IPS-18c (cell line): ENCODE measurements around the gene IVL.

ENCODE experiments used
- H3K4me3 ChIP-seq: 2 replicates; pipeline ENCODE4 v1.7.0; 2013; ENCODE audit warnings: low read depth, mild to moderate bottlenecking, low read length, moderate library complexity; ENCODE audit not compliant: insufficient read depth
- H3K9me3 ChIP-seq: one replicate; pipeline ENCODE4 v1.6.1; 2013; ENCODE audit warnings: mild to moderate bottlenecking, low read length, moderate library complexity; ENCODE audit not compliant: control insufficient read depth, insufficient read depth

Gene IVL

DNA sequence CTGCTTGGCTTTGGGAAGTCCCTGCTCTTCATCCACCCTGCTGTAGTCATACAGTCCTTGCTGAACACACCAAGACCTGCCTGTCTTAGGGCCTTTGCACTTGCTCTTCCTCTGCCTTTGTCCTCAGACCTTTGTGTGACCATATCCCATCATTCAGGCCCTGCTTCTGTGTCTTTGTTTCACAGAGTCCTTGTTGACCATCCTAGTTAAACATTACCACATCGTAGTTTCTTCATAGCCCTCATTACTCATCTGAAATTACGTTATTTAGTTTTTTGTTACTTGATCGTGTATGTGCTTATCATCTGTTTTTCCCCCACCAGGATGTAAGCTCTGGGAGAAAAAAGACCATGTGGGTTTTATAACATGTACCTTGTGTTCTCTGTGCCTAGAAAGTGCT is 20.3 kb downstream of the IVL start:
- Histone ChIP-seq H3K9me3 (no peaks in the 10 kb centered on the region), H3K4me3 (no peak overlapping the region)

DNA sequence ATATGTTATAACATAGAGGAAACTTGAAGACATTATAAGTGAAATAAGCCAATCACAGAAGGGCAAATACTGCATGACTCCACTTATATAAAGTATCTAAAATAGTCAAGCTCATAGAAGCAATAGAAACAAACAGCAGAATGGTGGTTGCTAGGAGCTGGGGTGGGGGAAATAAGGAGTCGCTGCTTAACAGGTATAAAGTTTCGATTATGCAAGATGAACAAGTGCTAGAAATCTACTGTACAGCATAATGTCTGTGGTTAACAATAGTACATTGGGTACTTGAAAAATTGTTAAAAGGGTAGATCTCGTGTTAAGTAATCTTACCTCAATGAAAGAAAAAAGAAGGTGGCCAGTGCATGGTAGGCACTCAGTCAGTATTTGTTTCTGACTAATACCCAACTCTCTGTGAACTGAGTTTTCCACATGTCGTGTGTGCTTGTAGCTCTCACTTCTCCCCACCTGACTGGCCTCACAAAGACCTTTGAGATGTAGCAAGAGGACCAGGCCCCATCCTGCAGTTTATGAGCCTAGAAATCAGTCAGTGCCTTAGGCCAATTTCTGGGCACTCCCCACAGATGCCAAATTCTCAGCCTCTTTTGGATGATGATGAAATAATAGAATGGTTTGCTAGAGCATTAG is 23.9 kb downstream of the IVL start:
- H3K9me3 ChIP-seq = peaks cover 2% of the 10 kb centered on the region

DNA sequence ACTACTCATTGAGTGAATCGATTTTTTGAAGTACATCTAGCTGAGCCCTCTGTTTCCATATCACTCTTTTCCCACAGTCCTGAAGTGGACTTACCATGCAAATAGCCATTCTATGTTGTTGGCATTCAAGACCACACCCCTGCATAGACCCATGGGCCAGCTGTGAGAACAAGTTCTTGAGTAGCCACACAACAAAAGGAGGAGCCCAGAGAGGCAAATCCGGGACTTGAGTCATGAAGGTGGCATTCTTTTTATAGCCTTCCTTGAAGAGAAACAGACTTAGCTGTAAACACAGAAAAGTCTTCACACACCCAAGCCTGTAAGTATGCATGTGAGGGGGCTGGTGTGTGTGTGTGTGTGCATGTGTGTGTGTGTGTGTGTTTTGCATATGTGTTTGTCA is 24.9 kb downstream of the IVL start:
- Histone ChIP-seq H3K4me3 (no peak overlapping the region), H3K9me3 (peaks cover 2% of the 10 kb centered on the region)

More for the DNA sequence above, 23.9 kb downstream of the IVL start:
- H3K4me3 ChIP-seq = no peak overlapping the region

DNA sequence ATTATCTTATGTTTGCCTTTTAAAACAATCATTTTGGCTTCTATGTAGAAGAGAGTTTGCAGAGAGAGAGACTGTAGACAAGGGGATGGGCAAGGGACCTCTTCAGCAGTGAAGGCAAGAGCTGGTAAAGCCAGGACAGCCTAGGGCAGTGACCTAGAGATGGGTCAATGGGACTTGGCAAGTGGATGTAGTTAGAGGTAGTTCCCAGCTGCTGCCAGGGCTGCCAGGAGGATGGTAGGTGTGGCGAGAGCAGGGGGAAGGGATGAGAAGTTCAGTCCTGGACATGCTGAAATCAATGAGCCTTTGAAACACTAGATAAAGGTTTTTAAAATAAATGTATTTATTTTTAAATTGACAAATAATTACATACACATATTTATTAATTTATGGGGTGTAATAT is 32.3 kb downstream of the IVL start:
- H3K4me3 ChIP-seq = no peak overlapping the region
- peaks cover 2% of the 10 kb centered on the region for H3K9me3 ChIP-seq

DNA sequence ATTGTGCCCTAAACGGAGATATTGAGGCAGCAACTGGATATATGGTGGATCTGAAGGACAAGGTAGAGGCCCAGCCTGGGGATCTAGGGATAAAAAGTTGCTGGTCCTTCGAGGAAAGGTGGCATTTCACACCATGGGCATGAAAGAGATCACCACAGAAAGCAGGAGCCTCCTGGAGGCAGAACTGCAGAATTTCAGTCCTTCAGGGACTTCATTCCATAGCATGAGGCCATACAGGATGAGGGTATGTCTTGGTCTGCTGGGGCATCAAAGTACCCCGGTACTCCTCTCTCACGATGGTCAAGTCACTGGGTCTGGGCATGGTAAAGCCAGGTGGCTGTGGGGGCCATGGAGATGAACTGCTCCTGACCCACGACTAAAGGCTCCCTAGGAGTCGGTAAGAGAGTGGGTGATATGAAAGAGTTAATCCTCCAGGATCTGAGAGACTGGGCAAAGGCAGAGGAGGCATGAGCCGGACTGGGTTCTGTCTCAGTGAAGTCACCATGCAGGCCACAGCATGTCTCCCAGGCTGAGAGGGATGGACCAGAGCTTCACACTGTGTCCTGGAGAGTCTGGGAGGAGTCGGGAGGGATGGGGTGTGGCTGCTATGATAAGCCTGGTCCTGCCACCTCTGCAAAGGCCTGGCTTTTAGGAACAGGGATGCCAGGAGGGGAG is 32.8 kb downstream of the IVL start:
- Histone ChIP-seq H3K9me3 (peaks cover 2% of the 10 kb centered on the region), H3K4me3 (no peak overlapping the region)

DNA sequence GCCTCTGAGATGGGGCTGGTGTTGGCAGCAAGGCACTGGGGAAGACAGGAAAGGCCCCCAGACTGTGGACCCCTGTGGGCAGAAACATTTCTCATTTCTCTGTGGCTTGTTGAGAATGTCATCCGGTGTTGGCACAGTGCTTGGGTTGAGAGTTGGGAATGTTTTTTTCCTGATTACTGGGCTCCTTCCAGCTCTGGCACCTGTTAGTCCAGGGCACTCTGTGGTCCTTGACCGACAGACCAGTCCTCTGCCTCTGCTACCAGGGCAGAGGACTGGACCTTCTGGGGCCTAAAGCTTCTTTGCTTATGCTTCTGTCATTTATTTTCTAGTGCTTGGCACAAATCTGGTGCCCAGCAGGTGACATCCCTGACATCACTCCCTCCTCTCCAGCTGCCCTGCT is 33.8 kb downstream of the IVL start:
- H3K4me3 ChIP-seq = no peak overlapping the region
- peaks cover 2% of the 10 kb centered on the region for H3K9me3 ChIP-seq

DNA sequence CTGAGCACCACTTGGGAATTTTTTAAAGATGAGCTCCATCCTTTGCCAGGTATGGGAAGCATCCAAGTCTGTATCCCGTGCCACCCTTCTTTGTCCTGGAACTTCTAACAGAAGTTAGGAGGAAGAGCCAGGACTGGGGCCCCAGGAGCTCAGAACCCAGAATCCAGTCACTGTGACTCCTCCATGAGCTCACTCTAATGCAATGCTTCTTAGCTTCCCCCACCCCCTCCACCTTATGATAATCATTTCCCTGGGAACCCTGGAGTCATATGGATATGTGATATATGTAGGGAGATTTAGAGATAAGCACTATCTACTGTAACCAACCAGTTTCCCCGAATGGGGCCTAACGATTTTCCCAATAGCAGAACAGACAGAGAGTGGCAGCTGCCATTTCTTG is 37.9 kb downstream of the IVL start:
- H3K9me3 ChIP-seq = peaks cover under 1% of the 10 kb centered on the region

DNA sequence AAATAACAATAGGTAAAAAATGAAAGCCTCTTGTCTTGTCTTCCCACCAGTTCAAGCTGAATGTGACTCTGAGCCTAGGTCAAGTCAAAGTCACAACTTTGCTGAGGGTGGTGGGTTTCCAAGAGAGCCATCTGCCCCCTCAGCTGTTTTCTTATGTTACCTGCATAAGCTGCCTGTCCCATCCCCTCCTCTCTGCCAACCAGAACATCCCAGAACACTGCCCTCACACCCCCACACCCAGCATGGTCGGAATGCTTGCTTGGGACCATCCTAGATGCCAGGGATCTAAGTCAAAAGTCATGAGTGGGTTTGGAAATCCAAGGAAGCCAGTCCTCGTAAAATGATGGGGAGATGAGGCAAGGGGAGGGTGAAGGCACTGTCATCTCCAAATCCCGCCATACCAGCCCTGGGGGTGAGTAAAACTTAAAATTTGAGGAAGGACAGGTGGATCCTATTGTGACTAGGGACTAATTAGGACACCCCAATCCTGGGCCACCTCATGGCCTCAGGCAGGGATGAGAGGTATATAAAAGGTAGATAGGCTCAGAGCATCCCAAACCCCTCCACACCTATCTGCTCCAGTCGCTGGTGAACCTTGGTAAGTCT is 38.4 kb downstream of the IVL start, which contains the start of gene SPRR5:
Gene SPRR5, plus strand, starts transcription at position 556 of the 606 bp plus-strand sequence. CDS start 1,349 bp downstream, outside the sequence.
- Histone ChIP-seq H3K4me3 (no peak within 1 kb of the TSS), H3K9me3 (no peaks in the 10 kb centered on the region)

More for the DNA sequence above, 37.9 kb downstream of the IVL start:
- H3K4me3 ChIP-seq = no peak overlapping the region

DNA sequence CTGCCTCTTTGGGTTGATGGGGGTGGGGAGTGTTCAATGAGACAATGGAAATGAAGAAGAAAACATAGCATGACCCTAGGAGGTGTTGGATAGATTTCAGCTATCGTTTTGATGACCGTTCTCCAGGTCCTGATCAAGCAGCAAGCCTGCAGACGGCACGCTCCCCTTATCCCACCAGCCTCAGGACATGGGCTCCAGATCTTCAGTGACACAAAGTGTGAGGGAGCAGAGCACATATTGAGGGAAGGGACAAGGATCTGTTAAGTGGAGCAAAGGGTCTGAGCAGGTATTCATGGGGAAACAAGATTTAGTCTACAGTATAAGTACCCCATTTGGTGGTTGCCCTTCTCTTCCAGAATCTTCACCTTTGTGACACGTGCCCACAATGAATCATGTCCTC is 43.4 kb downstream of the IVL start:
- Histone ChIP-seq H3K9me3 (no peaks in the 10 kb centered on the region), H3K4me3 (no peak overlapping the region)

DNA sequence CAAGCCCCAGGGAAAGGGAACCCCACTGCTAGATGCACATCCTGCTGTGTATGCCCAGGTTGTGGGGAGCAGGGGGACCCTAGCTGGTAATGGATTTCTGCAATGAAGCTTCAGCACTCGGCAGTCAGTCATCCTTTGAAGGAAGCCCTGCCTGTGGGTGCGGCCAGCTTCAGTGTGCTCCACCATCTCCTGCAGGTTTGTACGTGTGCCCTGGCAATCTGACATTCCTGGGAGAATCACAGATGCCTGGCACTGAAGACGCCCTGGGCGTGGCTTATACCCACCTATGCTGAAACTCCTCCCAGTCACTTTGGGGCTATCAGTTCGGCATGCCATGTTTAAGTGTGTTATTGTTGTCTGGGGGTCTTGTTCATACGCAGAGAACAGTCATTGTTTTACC is 45.4 kb downstream of the IVL start:
- Histone ChIP-seq H3K9me3 (no peaks in the 10 kb centered on the region), H3K4me3 (no peak overlapping the region)

DNA sequence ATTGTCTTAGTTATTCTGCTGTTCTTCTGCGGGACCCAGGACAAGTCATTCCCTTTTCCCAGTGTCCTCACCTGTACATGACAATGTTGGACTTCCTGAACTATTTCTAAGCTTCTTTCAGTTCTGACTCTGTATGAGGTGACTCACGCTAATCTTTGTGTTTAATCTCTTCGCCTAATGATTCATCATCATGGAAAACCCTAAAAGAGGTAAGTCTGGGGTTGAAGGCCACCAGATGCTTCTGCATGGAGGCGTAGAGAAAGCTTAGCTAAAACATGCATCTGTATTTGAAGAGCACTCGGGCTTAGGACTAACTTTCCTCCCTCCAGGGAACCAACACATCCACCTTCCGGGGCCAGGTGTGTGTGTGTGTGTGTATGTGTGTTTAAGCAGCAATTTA is 46.1 kb downstream of the IVL start:
- no peaks in the 10 kb centered on the region for H3K9me3 ChIP-seq
- H3K4me3 ChIP-seq = no peak overlapping the region

DNA sequence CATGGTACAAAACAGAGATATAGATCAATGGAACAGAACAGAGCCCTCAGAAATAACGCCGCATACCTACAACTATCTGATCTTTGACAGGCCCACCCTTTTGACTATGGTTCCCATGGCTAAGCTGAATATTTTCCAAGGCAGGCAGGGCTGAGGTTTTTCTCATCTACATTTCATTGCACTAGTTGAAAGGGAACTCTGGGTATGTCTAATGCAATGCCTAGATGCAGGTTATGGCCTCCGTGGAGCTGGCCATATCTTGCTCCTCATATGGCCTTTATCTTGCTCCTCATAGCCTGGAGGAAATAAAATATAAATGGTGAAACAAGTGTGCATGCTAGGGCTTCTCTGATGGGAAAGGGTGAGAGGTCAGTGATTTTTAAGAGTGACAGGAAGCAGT is 49.2 kb downstream of the IVL start:
- no peaks in the 10 kb centered on the region for H3K9me3 ChIP-seq
- H3K4me3 ChIP-seq = no peak overlapping the region

DNA sequence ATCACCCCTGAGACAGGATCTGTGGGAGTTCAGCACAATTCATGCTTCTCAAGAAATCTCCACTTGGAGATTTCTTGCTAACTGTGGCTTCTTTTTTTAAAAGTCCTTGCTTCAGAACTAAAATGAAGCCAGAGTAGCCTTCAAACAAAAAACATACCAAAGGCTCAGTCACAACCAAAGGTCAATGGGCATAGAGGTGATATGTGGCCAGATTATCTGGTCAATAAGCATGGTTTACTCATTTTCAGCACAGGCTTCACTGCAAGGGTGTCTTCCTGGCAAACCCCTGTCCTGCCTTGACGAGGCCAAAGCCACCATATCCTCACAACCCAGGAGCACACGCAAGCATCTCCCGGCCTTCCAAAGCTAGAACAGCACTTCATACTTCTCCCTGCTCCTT is 50.9 kb downstream of the IVL start:
- Histone ChIP-seq H3K9me3 (no peaks in the 10 kb centered on the region), H3K4me3 (no peak overlapping the region)

DNA sequence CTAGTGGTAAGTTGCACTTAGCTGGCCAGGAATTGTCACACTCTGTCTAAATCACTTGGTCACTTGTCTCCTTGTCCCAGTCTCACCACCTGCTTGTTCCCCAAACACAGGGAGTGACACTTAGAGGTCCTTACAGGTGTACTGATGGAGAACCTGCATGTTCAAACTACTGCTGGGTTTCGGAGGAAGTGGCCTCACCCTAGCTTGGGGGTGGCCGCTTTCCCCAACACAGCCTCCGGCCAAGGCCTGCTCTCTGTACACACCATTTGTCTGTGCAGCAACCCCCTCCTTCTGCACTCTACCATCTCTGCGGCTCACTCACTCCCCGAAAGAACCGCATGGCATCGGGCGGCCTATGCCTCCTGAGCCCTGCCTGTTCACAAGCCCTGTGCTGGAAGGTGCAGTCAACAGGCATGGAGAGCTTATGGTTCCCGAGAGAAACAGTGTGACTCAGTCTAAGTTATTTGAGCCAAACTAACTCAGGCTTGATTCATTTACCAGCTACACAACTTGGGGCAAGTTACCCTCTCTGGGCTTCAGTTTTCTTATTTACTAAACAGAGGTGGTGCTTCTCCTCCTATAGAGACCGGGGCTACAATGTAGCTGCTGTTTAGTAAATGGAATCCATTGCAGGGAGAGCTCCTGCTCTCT is 51.6 kb downstream of the IVL start:
- Histone ChIP-seq H3K4me3 (no peak overlapping the region), H3K9me3 (no peaks in the 10 kb centered on the region)

DNA sequence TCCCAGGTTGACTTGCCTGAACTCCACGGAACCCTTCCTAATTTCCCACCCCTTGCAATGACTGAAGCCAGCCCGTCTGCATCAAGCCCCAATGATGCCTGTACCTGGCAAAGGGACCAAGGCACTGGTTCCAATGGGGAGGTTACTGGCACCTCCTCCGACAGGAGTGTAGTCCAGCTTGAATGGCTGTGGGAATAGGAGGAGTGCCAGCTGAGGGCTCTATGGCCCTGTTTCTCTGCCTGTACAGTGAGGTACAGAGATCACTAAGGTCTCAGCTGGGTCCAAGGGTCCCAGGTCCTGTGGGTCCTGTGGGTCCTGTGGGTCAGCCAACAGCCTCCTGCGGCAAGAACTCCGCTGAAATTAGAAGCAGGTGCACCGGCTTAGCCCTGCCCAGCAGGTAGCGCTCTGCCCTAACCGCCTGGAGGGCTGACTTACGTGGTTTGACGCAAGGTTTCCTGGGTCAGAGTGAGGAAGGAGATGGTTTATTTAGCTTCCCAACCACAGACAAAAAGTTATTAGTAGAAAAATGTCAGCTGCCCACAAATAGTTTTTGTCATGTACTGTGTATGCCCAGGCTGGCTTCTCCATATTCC is 52.2 kb downstream of the IVL start:
- Histone ChIP-seq H3K9me3 (no peaks in the 10 kb centered on the region), H3K4me3 (no peak overlapping the region)
